A549 (cell line): ENCODE data around the gene HAPLN2. TPM values are rescaled to one million over a fixed set of nuclear protein-coding genes. Genes with fewer than 3 reads are reported as not detected.
A peak's percentile ranks its signal among the peaks of the same experiment; 100 is the strongest.

Experiments used
- ATAC-seq, 2 experiments: fragments of 200-7000 bp in 1 of 2; fragments of >200 bp in 1 of 2; cut with Nextera tagmentation in 1 of 2; cut with Tn5 transposase in 1 of 2; 3 replicates each; pipeline versions ENCODE4 v1.8.0 to v1.9.1; 2018 to 2020; ENCODE audit warnings: mild to moderate bottlenecking in 1 of 2, moderate library complexity in 1 of 2
- CTCF ChIA-PET: fragments of 300-600 bp; sonication (Branson Sonifier 250); formaldehyde crosslinking; extraction: SDS; loops from one replicate; lab custom pipeline; 2021; ENCODE audit warnings: antibody characterized with exemption, inconsistent platforms; lab: Yijun Ruan, JAX
- POLR2A ChIA-PET: fragments of 350-600 bp; formaldehyde crosslinking; extraction: SDS; loops from one replicate; lab custom pipeline; 2021; ENCODE audit warnings: antibody characterized with exemption, inconsistent platforms; lab: Yijun Ruan, JAX
- DNase-seq, 2 experiments: peaks; one replicate each; pipeline versions ENCODE4 v3.0.0 to v3.0.0-alpha.2; 2011 to 2016; ENCODE audit warnings: low read depth in 1 of 2, low spot score in 1 of 2
- FAIRE-seq: peaks from 2 replicates; lab custom pipeline; 2011; peaks lifted over from hg19 to GRCh38; lab: Jason Lieb, UNC
- H3K27ac ChIP-seq, 2 experiments: fragments of >200 bp; sonication (Bioruptor Twin); formaldehyde crosslinking; 3 replicates each; pipeline ENCODE4 v1.5.1; 2016 to 2017
- H3K4me1 ChIP-seq: fragments of >200 bp; sonication (Bioruptor Twin); formaldehyde crosslinking; 3 replicates; pipeline ENCODE4 v1.6.1; 2016
- H3K4me2 ChIP-seq: fragments of >200 bp; sonication (Bioruptor Twin); formaldehyde crosslinking; 3 replicates; pipeline ENCODE4 v1.6.1; 2016
- H3K4me3 ChIP-seq: fragments of >200 bp; sonication (Bioruptor Twin); formaldehyde crosslinking; 3 replicates; pipeline ENCODE4 v1.5.1; 2016
- H3K9me3 ChIP-seq: fragments of >200 bp; sonication (Bioruptor Twin); formaldehyde crosslinking; 3 replicates; pipeline ENCODE4 v1.6.1; 2016
- CBX8 ChIP-seq: fragments of 200-600 bp; sonication (generic); IDR thresholded peaks from 2 replicates; pipeline ENCODE4 v1.6.1; 2016
- CEBPB ChIP-seq, 2 experiments: fragments of >200 bp in 1 of 2; sonication (Bioruptor Twin) in 1 of 2; formaldehyde crosslinking in 1 of 2; IDR thresholded peaks; 2 replicates each; pipeline ENCODE4 v1.6.1; 2012 to 2016
- EHMT2 ChIP-seq: fragments of 200-600 bp; sonication (generic); IDR thresholded peaks from 2 replicates; pipeline ENCODE4 v1.6.1; 2016; ENCODE audit warnings: antibody characterized with exemption, low read depth, mild to moderate bottlenecking, moderate library complexity
- HOXA7 ChIP-seq: fragments of 250-450 bp; sonication (Bioruptor Pico); IDR thresholded peaks from 2 replicates; pipeline ENCODE4 v1.5.0; 2020; ENCODE audit warnings: mild to moderate bottlenecking, moderate library complexity
- JUNB ChIP-seq: fragments of >200 bp; sonication (Bioruptor Twin); formaldehyde crosslinking; IDR thresholded peaks from 2 replicates; pipeline ENCODE4 v1.6.1; 2016
- MAZ ChIP-seq: fragments of 150-350 bp; IDR thresholded peaks from 2 replicates; pipeline ENCODE4 v1.6.1; 2014; ENCODE audit warnings: antibody characterized with exemption, low read depth, low read length, borderline replicate concordance
- NPAS2 ChIP-seq: fragments of 250-450 bp; sonication (Bioruptor Pico); IDR thresholded peaks from 2 replicates; pipeline ENCODE4 v1.8.0; 2022; ENCODE audit warnings: mild to moderate bottlenecking, moderate library complexity, borderline replicate concordance
- PHF8 ChIP-seq: fragments of 200-600 bp; sonication (generic); IDR thresholded peaks from 2 replicates; pipeline ENCODE4 v1.6.1; 2016; ENCODE audit warnings: low read depth, mild to moderate bottlenecking, antibody characterized with exemption, moderate library complexity, borderline replicate concordance
- RAD21 ChIP-seq, 2 experiments: fragments of >200 bp in 1 of 2; sonication (Bioruptor Twin) in 1 of 2; formaldehyde crosslinking in 1 of 2; IDR thresholded peaks in 1 of 2; conservative IDR thresholded peaks in 1 of 2; 2 replicates in 1 of 2; 3 replicates in 1 of 2; pipeline ENCODE4 v1.6.1; 2012 to 2018; ENCODE audit warnings: inconsistent platforms in 1 of 2
- RCOR1 ChIP-seq: fragments of 150-350 bp; IDR thresholded peaks from 2 replicates; pipeline ENCODE4 v1.6.1; 2014; ENCODE audit warnings: antibody characterized with exemption, low read length, low read depth
- REST ChIP-seq: fragments of 200-600 bp; sonication (generic); IDR thresholded peaks from 2 replicates; pipeline ENCODE4 v1.6.1; 2016; ENCODE audit warnings: antibody characterized with exemption, mild to moderate bottlenecking, moderate library complexity
- SMC3 ChIP-seq: fragments of >200 bp; sonication (Bioruptor Twin); formaldehyde crosslinking; IDR thresholded peaks from 3 replicates; pipeline ENCODE4 v1.6.1; 2018; ENCODE audit warnings: inconsistent platforms
- USF2 ChIP-seq: fragments of 450-650 bp; IDR thresholded peaks from 2 replicates; pipeline ENCODE4 v1.6.1; 2014; ENCODE audit warnings: antibody characterized with exemption
- ZFP36 ChIP-seq: fragments of 450-650 bp; IDR thresholded peaks from 2 replicates; pipeline ENCODE4 v1.6.1; 2014; ENCODE audit warnings: borderline replicate concordance; ENCODE audit not compliant: partially characterized antibody
- ZNF302 ChIP-seq: fragments of 250-450 bp; sonication (Bioruptor Pico); IDR thresholded peaks from 2 replicates; pipeline ENCODE4 v1.9.0; 2021; ENCODE audit warnings: inconsistent platforms, mild to moderate bottlenecking, moderate library complexity
- ZSCAN20 ChIP-seq: fragments of 250-450 bp; sonication (Bioruptor Pico); IDR thresholded peaks from 2 replicates; pipeline ENCODE4 v1.8.0; 2022; ENCODE audit warnings: mild to moderate bottlenecking, moderate library complexity
- WGBS: methylation state at CpG from one replicate; pipeline ENCODE4 v1.1.6; 2017; ENCODE audit errors: missing lambda C conversion rate; 5-methylcytosine and 5-hydroxymethylcytosine counted together
- polyA plus RNA-seq, 4 experiments: library from polyadenylated mRNA; depleted of rRNA in 3 of 4; stranded (reverse); fragments of >200 nt; fragmentation: RNase III in 1 of 4; extraction: RNeasy Plus Mini Kit Qiagen cat#74134 plus additional on column Dnase treatment in 1 of 4; gene quantifications; 2 replicates in 3 of 4; 3 replicates in 1 of 4; pipeline ENCODE4 v1.2.3, GENCODE V29; 2011 to 2017
- TF ChIP-seq, protein P1 (sequence below): IDR thresholded peaks from 2 replicates; pipeline ENCODE4 v1.6.1; 2012; ENCODE audit warnings: low read depth, borderline replicate concordance
- TF ChIP-seq, protein P2 (sequence below): fragments of 250-450 bp; sonication (Bioruptor Pico); IDR thresholded peaks from 2 replicates; pipeline ENCODE4 v1.5.0; 2020; ENCODE audit warnings: low read depth, mild to moderate bottlenecking, moderate library complexity
- TF ChIP-seq, protein P3 (sequence below): IDR thresholded peaks from 2 replicates; pipeline ENCODE4 v1.6.1; 2012

The HAPLN2 gene
- polyA plus RNA-seq, 2 of the 4 experiments (the other 2 are of a cell fraction), result 0.10 to 0.23 TPM

DNA sequence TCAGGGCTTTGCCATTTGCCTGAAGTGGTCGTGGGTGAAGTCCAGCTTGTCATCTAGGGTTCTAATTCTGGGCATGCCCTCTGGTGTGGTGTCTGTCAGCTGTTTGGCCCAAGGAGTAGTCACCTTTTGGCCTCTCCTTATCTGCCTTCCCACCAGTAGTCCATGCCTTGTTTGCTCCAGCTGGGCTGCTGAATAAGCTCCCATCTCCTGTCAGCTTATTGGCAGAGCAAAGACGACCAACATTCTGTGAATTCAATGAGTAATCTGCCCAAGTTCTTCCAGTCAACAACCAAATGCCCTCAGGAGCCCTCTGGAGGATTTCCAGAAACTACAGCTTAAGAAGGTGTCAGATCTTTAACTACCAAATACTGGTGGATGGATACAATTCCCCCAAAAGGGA lies 29.7 kb downstream of the HAPLN2 start:
- DNase-seq (no peak), FAIRE-seq (no peak)

DNA sequence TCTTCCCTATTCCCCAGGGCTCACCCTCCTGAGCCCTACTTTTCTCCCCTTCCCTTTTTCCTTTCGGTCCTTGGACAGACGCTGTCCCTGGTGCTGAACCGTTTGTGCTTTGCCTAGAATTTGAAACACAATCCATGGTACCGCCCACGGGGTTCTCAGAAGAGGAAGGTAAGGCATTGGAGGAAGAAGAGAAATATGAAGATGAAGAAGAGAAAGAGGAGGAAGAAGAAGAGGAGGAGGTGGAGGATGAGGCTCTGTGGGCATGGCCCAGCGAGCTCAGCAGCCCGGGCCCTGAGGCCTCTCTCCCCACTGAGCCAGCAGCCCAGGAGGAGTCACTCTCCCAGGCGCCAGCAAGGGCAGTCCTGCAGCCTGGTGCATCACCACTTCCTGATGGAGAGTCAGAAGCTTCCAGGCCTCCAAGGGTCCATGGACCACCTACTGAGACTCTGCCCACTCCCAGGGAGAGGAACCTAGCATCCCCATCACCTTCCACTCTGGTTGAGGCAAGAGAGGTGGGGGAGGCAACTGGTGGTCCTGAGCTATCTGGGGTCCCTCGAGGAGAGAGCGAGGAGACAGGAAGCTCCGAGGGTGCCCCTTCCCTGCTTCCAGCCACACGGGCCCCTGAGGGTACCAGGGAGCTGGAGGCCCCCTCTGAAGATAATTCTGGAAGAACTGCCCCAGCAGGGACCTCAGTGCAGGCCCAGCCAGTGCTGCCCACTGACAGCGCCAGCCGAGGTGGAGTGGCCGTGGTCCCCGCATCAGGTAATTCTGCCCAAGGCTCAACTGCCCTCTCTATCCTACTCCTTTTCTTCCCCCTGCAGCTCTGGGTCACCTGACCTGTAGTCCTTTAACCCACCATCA lies 33.1 kb downstream of the HAPLN2 start:
- ChIA-PET CTCF (interaction anchor here (0.8 to 17.8 kb wide), 13 partner anchors 8 to 186 kb away, joined by 3 to 323 read pairs (median 5); partner anchors contain the start of genes BCAN, CRABP2, HAPLN2 and NES), POLR2A (no interaction called here)
- H3K9me3 ChIP-seq, result no peaks in the 10 kb centered on the region
- DNase-seq (no peak), ATAC-seq (no peak), FAIRE-seq (no peak)
- no peak overlapping the region for H3K27ac ChIP-seq
- no peak overlapping the region for H3K4me3 ChIP-seq
- 0 out of 3 replicates have a peak, but pooled peaks cover 7% of the 10 kb centered on the region for H3K4me1 ChIP-seq
- H3K4me2 ChIP-seq, result no peak overlapping the region
- WGBS, result 90% methylated on average over 16 of the region's 16 CpGs
- TF ChIP-seq HOXA7 (CRISPR knock-in tag) (no peak), ZSCAN20 (CRISPR knock-in tag) (no peak), EHMT2 (peak; percentile 48; the same call in 1 of the 2 replicates), MAZ (no peak), REST (peak; percentile 93)
- TF ChIP-seq, protein P1, sequence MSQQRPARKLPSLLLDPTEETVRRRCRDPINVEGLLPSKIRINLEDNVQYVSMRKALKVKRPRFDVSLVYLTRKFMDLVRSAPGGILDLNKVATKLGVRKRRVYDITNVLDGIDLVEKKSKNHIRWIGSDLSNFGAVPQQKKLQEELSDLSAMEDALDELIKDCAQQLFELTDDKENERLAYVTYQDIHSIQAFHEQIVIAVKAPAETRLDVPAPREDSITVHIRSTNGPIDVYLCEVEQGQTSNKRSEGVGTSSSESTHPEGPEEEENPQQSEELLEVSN, result no peak

More for the DNA sequence above, 29.7 kb downstream of the HAPLN2 start:
- TF ChIP-seq RAD21 (conservative IDR thresholded peaks at IDR 0.05 in 1 of 2, IDR thresholded peaks at IDR 0.05 in 1 of 2) (no peak), JUNB (no peak), RCOR1 (no peak), CBX8 (no peak), PHF8 (no peak), NPAS2 (no peak), ZFP36 (no peak), SMC3 (no peak), USF2 (no peak), MAZ (no peak), ZNF302 (CRISPR knock-in tag) (no peak), CEBPB (IDR thresholded peaks at IDR 0.05) (no peak), REST (no peak), ZSCAN20 (CRISPR knock-in tag) (no peak)
- TF ChIP-seq, protein P2, sequence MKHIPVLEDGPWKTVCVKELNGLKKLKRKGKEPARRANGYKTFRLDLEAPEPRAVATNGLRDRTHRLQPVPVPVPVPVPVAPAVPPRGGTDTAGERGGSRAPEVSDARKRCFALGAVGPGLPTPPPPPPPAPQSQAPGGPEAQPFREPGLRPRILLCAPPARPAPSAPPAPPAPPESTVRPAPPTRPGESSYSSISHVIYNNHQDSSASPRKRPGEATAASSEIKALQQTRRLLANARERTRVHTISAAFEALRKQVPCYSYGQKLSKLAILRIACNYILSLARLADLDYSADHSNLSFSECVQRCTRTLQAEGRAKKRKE (CRISPR knock-in tag), result no peak
- TF ChIP-seq, protein P3, sequence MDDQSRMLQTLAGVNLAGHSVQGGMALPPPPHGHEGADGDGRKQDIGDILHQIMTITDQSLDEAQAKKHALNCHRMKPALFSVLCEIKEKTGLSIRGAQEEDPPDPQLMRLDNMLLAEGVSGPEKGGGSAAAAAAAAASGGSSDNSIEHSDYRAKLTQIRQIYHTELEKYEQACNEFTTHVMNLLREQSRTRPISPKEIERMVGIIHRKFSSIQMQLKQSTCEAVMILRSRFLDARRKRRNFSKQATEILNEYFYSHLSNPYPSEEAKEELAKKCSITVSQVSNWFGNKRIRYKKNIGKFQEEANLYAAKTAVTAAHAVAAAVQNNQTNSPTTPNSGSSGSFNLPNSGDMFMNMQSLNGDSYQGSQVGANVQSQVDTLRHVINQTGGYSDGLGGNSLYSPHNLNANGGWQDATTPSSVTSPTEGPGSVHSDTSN, result no peak
- WGBS, result 21% methylated on average over 2 of the region's 2 CpGs
- no peaks in the 10 kb centered on the region for H3K4me1 ChIP-seq
- no peak overlapping the region for H3K27ac ChIP-seq
- H3K4me3 ChIP-seq, result no peak overlapping the region
- ATAC-seq, result peak in 1 of 2 experiments; percentile 8; a peak in 2 of 6 replicates
- H3K4me2 ChIP-seq, result no peak overlapping the region
- ChIA-PET POLR2A (no interaction called here), CTCF (interaction anchor here (0.6 to 17.8 kb wide), 16 partner anchors 9 to 190 kb away, joined by 3 to 323 read pairs (median 6); partner anchors contain the start of genes HAPLN2 and NES)
- no peaks in the 10 kb centered on the region for H3K9me3 ChIP-seq
